MCF 10A (cell line): ENCODE results near the gene EID2B. TPM values are rescaled to one million over a fixed set of nuclear protein-coding genes. Genes with fewer than 3 reads are reported as not detected.

Source experiments
- BruUV-seq: library from RNA; stranded (reverse); fragments of 400-500 nt; replicated peaks from 2 replicates; lab custom pipeline; 2021; lab: Mats Ljungman, UMichigan
- CTCF ChIA-PET: fragments of 300-600 bp; sonication (Branson Sonifier 250); formaldehyde crosslinking; extraction: SDS; loops from one replicate; lab custom pipeline; 2021; ENCODE audit warnings: antibody characterized with exemption, inconsistent platforms; lab: Yijun Ruan, JAX
- POLR2A ChIA-PET: fragments of 300-600, 350-650 bp; sonication (Branson Sonifier 250); formaldehyde crosslinking; extraction: SDS; loops from one replicate; lab custom pipeline; 2020; ENCODE audit warnings: antibody characterized with exemption, inconsistent platforms; lab: Yijun Ruan, JAX
- DNase-seq: peaks from one replicate; pipeline ENCODE4 v3.0.0-alpha.2; 2018; ENCODE audit not compliant: unreplicated experiment
- H3K27ac Mint-ChIP-seq: one replicate; pipeline ENCODE4 v1.8.0; 2022; ENCODE audit warnings: mild to moderate bottlenecking, low read depth, mixed read lengths; ENCODE audit not compliant: unreplicated experiment
- H3K27me3 Mint-ChIP-seq: one replicate; pipeline ENCODE4 v1.8.0; 2022; ENCODE audit warnings: mixed read lengths; ENCODE audit not compliant: insufficient read depth, unreplicated experiment
- H3K36me3 Mint-ChIP-seq: one replicate; pipeline ENCODE4 v1.8.0; 2022; ENCODE audit warnings: mild to moderate bottlenecking, moderate library complexity, mixed read lengths; ENCODE audit not compliant: insufficient read depth, unreplicated experiment
- H3K4me1 Mint-ChIP-seq: one replicate; pipeline ENCODE4 v1.8.0; 2022; ENCODE audit warnings: mixed read lengths; ENCODE audit not compliant: insufficient read depth, unreplicated experiment
- H3K4me3 Mint-ChIP-seq: one replicate; pipeline ENCODE4 v1.8.0; 2022; ENCODE audit warnings: mild to moderate bottlenecking, moderate library complexity, mixed read lengths; ENCODE audit not compliant: unreplicated experiment
- H3K9me3 Mint-ChIP-seq: one replicate; pipeline ENCODE4 v1.8.0; 2022; ENCODE audit warnings: mixed read lengths; ENCODE audit not compliant: unreplicated experiment
- intact Hi-C: fragments of 100-400 bp; cut with micrococcal nuclease; formaldehyde crosslinking; loops from 2 replicates; pipeline ENCODE4 v1.14.1; 2022
- total RNA-seq: library from RNA; stranded (reverse); gene quantifications from 2 replicates; pipeline ENCODE4 v1.2.3, GENCODE V29; 2022
- TF ChIP-seq, protein P1 (sequence below): fragments of 200-600 bp; IDR thresholded peaks from one replicate; pipeline ENCODE4 v1.8.0; 2022; ENCODE audit warnings: antibody characterized with exemption, mild to moderate bottlenecking; ENCODE audit not compliant: unreplicated experiment

Gene EID2B
- total RNA-seq, 1 experiment from 2014 or later, result 2.0 TPM

DNA sequence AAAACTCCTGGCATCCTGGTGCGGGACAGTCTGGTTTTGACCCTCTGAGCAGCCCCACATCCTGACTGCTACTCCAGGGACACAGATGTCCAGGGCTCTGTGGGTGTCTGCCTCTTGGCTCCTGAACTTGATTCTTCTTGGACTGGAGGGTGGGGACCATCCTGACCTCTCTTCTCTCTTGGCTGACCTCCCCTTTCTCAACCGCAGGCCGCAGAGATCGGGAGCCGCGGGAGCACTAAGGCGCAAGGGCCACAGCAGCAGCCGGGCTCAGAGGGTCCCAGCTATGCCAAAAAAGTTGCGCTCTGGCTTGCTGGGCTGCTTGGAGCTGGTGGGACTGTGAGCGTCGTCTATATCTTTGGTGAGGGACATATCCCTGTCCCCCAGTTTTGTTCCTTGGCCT lies 51.0 kb downstream of the EID2B start:
- Mint-ChIP-seq H3K36me3 (peaks cover 26% of the 10 kb centered on the region), H3K9me3 (no peaks in the 10 kb centered on the region), H3K4me1 (peaks cover 15% of the 10 kb centered on the region), H3K27me3 (no peaks in the 10 kb centered on the region), H3K27ac (peak overlapping the region; percentile 91), H3K4me3 (peak overlapping the region; percentile 88)
- ChIA-PET POLR2A (interaction anchor here (0.7 to 2.1 kb wide), 3 partner anchors 46 to 73 kb away, joined by 3 to 14 read pairs (median 4); partner anchors contain the start of gene RPS16), CTCF (interaction anchor here (0.8 to 1.1 kb wide), 2 partner anchors 51 to 58 kb away, joined by 4 read pairs; partner anchors contain the start of gene EID2)
- BruUV-seq, result no TSS peak
- intact Hi-C loops, result no loop called here
- DNase-seq, result no peak
- TF ChIP-seq, protein P1, sequence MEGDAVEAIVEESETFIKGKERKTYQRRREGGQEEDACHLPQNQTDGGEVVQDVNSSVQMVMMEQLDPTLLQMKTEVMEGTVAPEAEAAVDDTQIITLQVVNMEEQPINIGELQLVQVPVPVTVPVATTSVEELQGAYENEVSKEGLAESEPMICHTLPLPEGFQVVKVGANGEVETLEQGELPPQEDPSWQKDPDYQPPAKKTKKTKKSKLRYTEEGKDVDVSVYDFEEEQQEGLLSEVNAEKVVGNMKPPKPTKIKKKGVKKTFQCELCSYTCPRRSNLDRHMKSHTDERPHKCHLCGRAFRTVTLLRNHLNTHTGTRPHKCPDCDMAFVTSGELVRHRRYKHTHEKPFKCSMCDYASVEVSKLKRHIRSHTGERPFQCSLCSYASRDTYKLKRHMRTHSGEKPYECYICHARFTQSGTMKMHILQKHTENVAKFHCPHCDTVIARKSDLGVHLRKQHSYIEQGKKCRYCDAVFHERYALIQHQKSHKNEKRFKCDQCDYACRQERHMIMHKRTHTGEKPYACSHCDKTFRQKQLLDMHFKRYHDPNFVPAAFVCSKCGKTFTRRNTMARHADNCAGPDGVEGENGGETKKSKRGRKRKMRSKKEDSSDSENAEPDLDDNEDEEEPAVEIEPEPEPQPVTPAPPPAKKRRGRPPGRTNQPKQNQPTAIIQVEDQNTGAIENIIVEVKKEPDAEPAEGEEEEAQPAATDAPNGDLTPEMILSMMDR, result no peak

DNA sequence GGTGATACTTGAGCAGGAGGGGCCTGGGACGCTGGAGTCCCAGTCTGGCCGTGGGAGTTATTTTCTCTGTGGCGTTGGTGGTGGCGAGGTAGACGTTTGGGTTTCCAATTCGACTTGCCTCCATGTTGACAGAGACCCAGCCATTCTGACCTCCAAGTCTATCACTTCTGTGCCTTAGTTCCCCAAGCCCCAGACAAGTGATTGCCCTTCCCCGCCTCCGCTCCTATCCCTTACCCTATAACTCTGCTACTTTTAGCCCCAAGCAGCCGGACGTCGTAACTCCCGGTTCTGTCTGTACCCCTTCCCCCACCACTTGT lies 51.5 kb downstream of the EID2B start:
- ChIA-PET POLR2A (interaction anchor here (0.8 to 2.1 kb wide), 6 partner anchors 36 to 59 kb away, joined by 3 to 14 read pairs (median 4); partner anchors contain the start of genes EID2, RPS16 and SUPT5H), CTCF (no interaction called here)
- Mint-ChIP-seq H3K9me3 (no peaks in the 10 kb centered on the region), H3K36me3 (peaks cover 26% of the 10 kb centered on the region), H3K4me1 (peaks cover 15% of the 10 kb centered on the region), H3K27ac (peak overlapping the region; percentile 91), H3K27me3 (no peaks in the 10 kb centered on the region), H3K4me3 (peak overlapping the region; percentile 88)
- intact Hi-C loops, result no loop called here
- TF ChIP-seq, protein P1, result no peak
- DNase-seq, result no peak
- BruUV-seq, result TSS peak; percentile 23

Other genes starting within 250 kb of the EID2B start
- not detected in 2 replicates for gene IFNL1, start 236.4 kb downstream of the EID2B start, total RNA-seq
- gene LRFN1, start 212.0 kb downstream of the EID2B start, total RNA-seq, result 0.16 TPM in 1 of 2 replicates, not detected in the other
- not detected in 2 replicates for gene GMFG, start 196.8 kb downstream of the EID2B start, total RNA-seq
- 65.4 and 94.2 TPM in 2 replicates for gene SAMD4B, start 190.4 kb downstream of the EID2B start, total RNA-seq
- 47.0 and 48.5 TPM in 2 replicates for gene PAF1, start 141.7 kb downstream of the EID2B start, total RNA-seq
- 24.3 and 31.7 TPM in 2 replicates for gene MED29, start 141.5 kb downstream of the EID2B start, total RNA-seq
- gene ZFP36, start 126.0 kb downstream of the EID2B start, total RNA-seq, result 83.7 and 98.4 TPM in 2 replicates
- gene PLEKHG2, start 120.2 kb downstream of the EID2B start, total RNA-seq, result 19.2 and 19.6 TPM in 2 replicates
- 2,837 and 2,909 TPM in 2 replicates for gene RPS16, start 96.9 kb downstream of the EID2B start, total RNA-seq
- 122 and 165 TPM in 2 replicates for gene SUPT5H, start 87.3 kb downstream of the EID2B start, total RNA-seq
- gene TIMM50, start 52.0 kb downstream of the EID2B start, total RNA-seq, result 71.2 and 94.2 TPM in 2 replicates
- 0.56 and 0.68 TPM in 2 replicates for gene DLL3, start 33.9 kb downstream of the EID2B start, total RNA-seq
- gene SELENOV, start 17.7 kb downstream of the EID2B start, total RNA-seq, result not detected in 2 replicates
- gene EID2, start 7.3 kb upstream of the EID2B start, total RNA-seq, result 8.5 and 10.4 TPM in 2 replicates
- not detected in 2 replicates for gene LGALS13, start 69.7 kb upstream of the EID2B start, total RNA-seq
- not detected in 2 replicates for gene LGALS16, start 123.1 kb upstream of the EID2B start, total RNA-seq
- not detected in 2 replicates for gene LGALS14, start 171.6 kb upstream of the EID2B start, total RNA-seq
- gene CLC, start 205.2 kb upstream of the EID2B start, total RNA-seq, result not detected in 2 replicates
- not detected in 2 replicates for gene LEUTX, start 246.0 kb upstream of the EID2B start, total RNA-seq